Nephron (organoid): Measurements from ENCODE around the gene DNAJC18.

Source experiments
- H3K27ac Mint-ChIP-seq, 3 experiments: 2 replicates each; pipeline ENCODE4 v1.8.0; 2020; ENCODE audit warnings: mixed read lengths in 3 of 3, mild to moderate bottlenecking in 2 of 3, moderate library complexity in 1 of 3
- H3K27me3 Mint-ChIP-seq: 2 replicates; pipeline ENCODE4 v1.8.0; 2021; ENCODE audit warnings: low read depth, mild to moderate bottlenecking, moderate library complexity, mixed read lengths
- H3K36me3 Mint-ChIP-seq: 2 replicates; pipeline ENCODE4 v1.8.0; 2020; ENCODE audit warnings: low read depth, mixed read lengths
- H3K4me1 Mint-ChIP-seq: 2 replicates; pipeline ENCODE4 v1.8.0; 2020; ENCODE audit warnings: mixed read lengths
- H3K4me3 Mint-ChIP-seq, 3 experiments: 2 replicates each; pipeline ENCODE4 v1.8.0; 2020; ENCODE audit warnings: mild to moderate bottlenecking in 3 of 3, mixed read lengths in 3 of 3, moderate library complexity in 2 of 3
- H3K9me3 Mint-ChIP-seq: 2 replicates; pipeline ENCODE4 v1.8.0; 2020; ENCODE audit warnings: mixed read lengths
- CTCF ChIP-seq, 3 experiments: fragments of 200-600 bp; sonication (generic); IDR thresholded peaks; one replicate each; pipeline ENCODE4 v1.5.0; 2021; ENCODE audit warnings: antibody characterized with exemption in 3 of 3; ENCODE audit not compliant: unreplicated experiment in 3 of 3

DNAJC18 gene

GRCh38 chr5:139457653-139458306 lies 18.5 kb upstream of the DNAJC18 start:
- no peak overlapping the region for H3K27ac Mint-ChIP-seq
- no peaks in the 10 kb centered on the region for H3K9me3 Mint-ChIP-seq
- no peak for TF ChIP-seq CTCF (IDR thresholded peaks at IDR 0.05; ENCODE audit: unreplicated experiment in 3 of 3)
- H3K36me3 Mint-ChIP-seq: no peaks in the 10 kb centered on the region
- no peaks in the 10 kb centered on the region for H3K4me1 Mint-ChIP-seq
- H3K4me3 Mint-ChIP-seq: no peak overlapping the region
- H3K27me3 Mint-ChIP-seq: peaks cover 4% of the 10 kb centered on the region

DNA sequence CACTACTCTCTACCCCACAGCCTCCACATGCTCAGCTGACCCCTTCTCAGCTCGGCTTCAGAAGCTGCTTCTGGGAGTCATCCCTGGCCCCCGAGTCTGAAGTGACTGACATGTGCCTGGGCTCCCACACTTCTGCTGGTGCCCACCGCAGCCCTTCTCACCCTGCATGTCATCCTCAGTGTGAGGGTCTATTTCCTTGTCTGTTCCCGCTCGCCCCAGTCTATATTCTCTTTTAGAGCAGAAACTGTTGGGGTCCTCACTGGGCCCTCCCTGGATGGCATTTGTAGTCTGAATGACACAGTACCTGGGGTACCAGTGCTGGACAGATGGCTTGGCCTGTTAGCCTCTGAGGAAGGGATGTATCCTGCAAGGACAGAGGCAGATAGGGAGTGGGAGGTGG lies 17.9 kb upstream of the DNAJC18 start:
- Mint-ChIP-seq H3K4me1 (no peaks in the 10 kb centered on the region), H3K36me3 (no peaks in the 10 kb centered on the region), H3K9me3 (no peaks in the 10 kb centered on the region), H3K27me3 (peaks cover 4% of the 10 kb centered on the region), H3K27ac (no peak overlapping the region), H3K4me3 (no peak overlapping the region)
- no peak for TF ChIP-seq CTCF (IDR thresholded peaks at IDR 0.05; ENCODE audit: unreplicated experiment in 3 of 3)

DNA sequence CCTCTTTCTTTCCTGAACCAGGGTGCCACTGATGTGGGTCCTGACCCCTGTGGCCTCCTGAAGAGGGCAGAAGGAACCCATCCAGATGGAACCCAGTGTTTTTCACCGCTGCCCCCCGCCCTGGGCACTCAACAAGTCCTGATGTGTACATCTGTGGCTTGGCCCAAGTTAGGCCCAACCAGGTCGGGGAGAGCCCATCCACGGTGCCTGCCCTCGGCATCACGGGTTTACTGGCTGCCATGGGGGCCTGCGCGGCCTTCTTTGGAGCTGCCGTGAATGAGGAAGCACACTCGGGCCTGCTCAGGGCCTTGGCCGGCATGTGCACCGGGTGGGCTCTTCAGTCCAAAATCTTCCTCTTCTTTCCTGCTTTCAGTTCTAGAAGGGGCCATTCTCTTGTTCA lies 17.5 kb upstream of the DNAJC18 start:
- Mint-ChIP-seq H3K27ac (no peak overlapping the region), H3K9me3 (no peaks in the 10 kb centered on the region), H3K4me3 (no peak overlapping the region), H3K4me1 (no peaks in the 10 kb centered on the region), H3K27me3 (peaks cover 4% of the 10 kb centered on the region), H3K36me3 (no peaks in the 10 kb centered on the region)
- TF ChIP-seq CTCF (IDR thresholded peaks at IDR 0.05; ENCODE audit: unreplicated experiment in 3 of 3): no peak

- no peaks in the 10 kb centered on the region for H3K36me3 Mint-ChIP-seq
- H3K9me3 Mint-ChIP-seq: no peaks in the 10 kb centered on the region
- peaks cover 4% of the 10 kb centered on the region for H3K27me3 Mint-ChIP-seq
- H3K4me3 Mint-ChIP-seq: no peak overlapping the region
- H3K4me1 Mint-ChIP-seq: no peaks in the 10 kb centered on the region
- TF ChIP-seq CTCF (IDR thresholded peaks at IDR 0.05; ENCODE audit: unreplicated experiment in 3 of 3): no peak
- peak overlapping the region in 1 of 3 experiments; percentile 44 for H3K27ac Mint-ChIP-seq
Observed at GRCh38 chr5:139454568-139455290, 15.4 kb upstream of the DNAJC18 start.

GRCh38 chr5:139453683-139454567 lies 14.6 kb upstream of the DNAJC18 start:
- H3K4me3 Mint-ChIP-seq: no peak overlapping the region
- H3K27ac Mint-ChIP-seq: no peak overlapping the region
- no peaks in the 10 kb centered on the region for H3K36me3 Mint-ChIP-seq
- no peaks in the 10 kb centered on the region for H3K9me3 Mint-ChIP-seq
- H3K27me3 Mint-ChIP-seq: peaks cover 4% of the 10 kb centered on the region
- no peak for TF ChIP-seq CTCF (IDR thresholded peaks at IDR 0.05; ENCODE audit: unreplicated experiment in 3 of 3)
- H3K4me1 Mint-ChIP-seq: no peaks in the 10 kb centered on the region
